ENCODE measurements around the gene OR1F1.

- TF ChIP-seq CTCF (IDR thresholded peaks at IDR 0.05; ENCODE audit: low read depth, low read length, poor library complexity, severe bottlenecking) (no peak), EZH2phosphoT487 (IDR thresholded peaks at IDR 0.05; ENCODE audit: borderline replicate concordance, low read length) (peak; percentile 82; the same call in 1 of the 2 replicates)
Observed at GRCh38 chr16:3170440-3171180, 17.4 kb upstream of the OR1F1 start.

Data from DOHH2 (cell line).